Airway epithelial cell (primary cell): Measurements from ENCODE around the gene RASGRP3. TPM values are rescaled to one million over a fixed set of nuclear protein-coding genes. Genes with fewer than 3 reads are reported as not detected.

Source experiments
- total RNA-seq: library from RNA; depleted of rRNA; stranded (reverse); fragments of >200 nt; gene quantifications from 2 replicates; pipeline ENCODE4 v1.2.3, GENCODE V29; 2015

Gene RASGRP3
- total RNA-seq: 0.19 and 0.56 TPM in 2 replicates

GRCh38 chr2:33476131-33476792 is at the start of gene RASGRP3:
Gene RASGRP3, plus strand, starts transcription at chr2:33476649. Its CDS starts 38,488 bp downstream, at chr2:33515137.

GRCh38 chr2:33599175-33599942 is 122.9 kb downstream of the RASGRP3 start, which contains the start of gene FAM98A:
Gene FAM98A, minus strand, starts transcription at chr2:33599299. Its CDS starts 78 bp downstream, at chr2:33599221.

Other genes starting within 250 kb of the RASGRP3 start
- 25.5 and 53.2 TPM in 2 replicates for gene FAM98A, start 122.7 kb downstream of the RASGRP3 start, total RNA-seq